Skeletal muscle satellite cell (primary cell): ENCODE data around the gene CAPZA3. TPM values are rescaled to one million over a fixed set of nuclear protein-coding genes. Genes with fewer than 3 reads are reported as not detected.
"Not testable (repeated sequence)": the region's sequence is repeated elsewhere in the genome, so short reads cannot be mapped to it uniquely, and the experiment has no call there.

ENCODE experiments used
- H3K27me3 ChIP-seq: 2 replicates; pipeline ENCODE4 v1.7.0; 2013; ENCODE audit warnings: low read length; ENCODE audit not compliant: control insufficient read depth, insufficient read depth
- H3K36me3 ChIP-seq: 2 replicates; pipeline ENCODE4 v1.7.0; 2013; ENCODE audit warnings: mild to moderate bottlenecking, control low read depth, low read length; ENCODE audit not compliant: insufficient read depth
- H3K4me1 ChIP-seq: 2 replicates; pipeline ENCODE4 v1.7.0; 2013; ENCODE audit warnings: low read length; ENCODE audit not compliant: control insufficient read depth, insufficient read depth
- H3K4me2 ChIP-seq: 2 replicates; pipeline ENCODE4 v1.7.0; 2013; ENCODE audit warnings: mild to moderate bottlenecking, low read length
- H3K4me3 ChIP-seq: 2 replicates; pipeline ENCODE4 v1.7.0; 2013; ENCODE audit warnings: low read length
- H3K9ac ChIP-seq: 2 replicates; pipeline ENCODE4 v1.7.0; 2013; ENCODE audit warnings: mild to moderate bottlenecking, low read depth, low read length, moderate library complexity
- H3K9me3 ChIP-seq: replicated peaks from 2 replicates; pipeline ENCODE4 v1.7.0; 2013; ENCODE audit warnings: mild to moderate bottlenecking, control low read depth, low read length
- total RNA-seq: library from RNA; depleted of rRNA; stranded (reverse); fragments of >200 nt; gene quantifications from 2 replicates; pipeline ENCODE4 v1.2.3, GENCODE V29; 2012; rRNA removed

Gene CAPZA3, protein sequence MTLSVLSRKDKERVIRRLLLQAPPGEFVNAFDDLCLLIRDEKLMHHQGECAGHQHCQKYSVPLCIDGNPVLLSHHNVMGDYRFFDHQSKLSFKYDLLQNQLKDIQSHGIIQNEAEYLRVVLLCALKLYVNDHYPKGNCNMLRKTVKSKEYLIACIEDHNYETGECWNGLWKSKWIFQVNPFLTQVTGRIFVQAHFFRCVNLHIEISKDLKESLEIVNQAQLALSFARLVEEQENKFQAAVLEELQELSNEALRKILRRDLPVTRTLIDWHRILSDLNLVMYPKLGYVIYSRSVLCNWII
- total RNA-seq: not detected in 2 replicates

- no peaks in the 10 kb centered on the region for H3K27me3 ChIP-seq
- H3K9me3 ChIP-seq: no peaks in the 10 kb centered on the region
- H3K36me3 ChIP-seq: no peaks in the 10 kb centered on the region
- H3K4me2 ChIP-seq: no peak within 1 kb of the TSS
- H3K4me3 ChIP-seq: no peak within 1 kb of the TSS
- H3K9ac ChIP-seq: no peak within 1 kb of the TSS
- no peaks in the 10 kb centered on the region for H3K4me1 ChIP-seq
Measured at GRCh38 chr12:18737819-18738218, at the start of gene CAPZA3, which contains the start of gene PLCZ1. Gene CAPZA3 (plus strand): TSS chr12:18738119. CDS start chr12:18738269, 150 bp downstream. Gene PLCZ1 (minus strand): TSS chr12:18738012. CDS start chr12:18737371, 641 bp downstream.

- peaks cover 10% of the 10 kb centered on the region for H3K4me1 ChIP-seq
- no peak overlapping the region for H3K9ac ChIP-seq
- H3K27me3 ChIP-seq: no peaks in the 10 kb centered on the region
- H3K9me3 ChIP-seq: no peaks in the 10 kb centered on the region
- H3K36me3 ChIP-seq: no peaks in the 10 kb centered on the region
- H3K4me3 ChIP-seq: no peak overlapping the region
- H3K4me2 ChIP-seq: no peak overlapping the region
Measured at GRCh38 chr12:18689771-18690170, 48.1 kb upstream of the CAPZA3 start.

- Histone ChIP-seq H3K4me1 (peaks cover 10% of the 10 kb centered on the region), H3K9ac (no peak overlapping the region)
Measured at GRCh38 chr12:18690653-18691052, 47.3 kb upstream of the CAPZA3 start.

GRCh38 chr12:18693986-18694385, 43.9 kb upstream of the CAPZA3 start:
- H3K9me3 ChIP-seq, H3K27me3 ChIP-seq, H3K9ac ChIP-seq, H3K4me3 ChIP-seq, H3K4me2 ChIP-seq, H3K36me3 ChIP-seq: not testable (repeated sequence)
- H3K4me1 ChIP-seq: peaks cover 23% of the 10 kb centered on the region

More at GRCh38 chr12:18690653-18691052, 47.3 kb upstream of the CAPZA3 start:
- H3K36me3 ChIP-seq: no peaks in the 10 kb centered on the region
- peak overlapping the region; percentile 11 for H3K4me2 ChIP-seq
- no peaks in the 10 kb centered on the region for H3K9me3 ChIP-seq
- no peak overlapping the region for H3K4me3 ChIP-seq
- no peaks in the 10 kb centered on the region for H3K27me3 ChIP-seq

DNA sequence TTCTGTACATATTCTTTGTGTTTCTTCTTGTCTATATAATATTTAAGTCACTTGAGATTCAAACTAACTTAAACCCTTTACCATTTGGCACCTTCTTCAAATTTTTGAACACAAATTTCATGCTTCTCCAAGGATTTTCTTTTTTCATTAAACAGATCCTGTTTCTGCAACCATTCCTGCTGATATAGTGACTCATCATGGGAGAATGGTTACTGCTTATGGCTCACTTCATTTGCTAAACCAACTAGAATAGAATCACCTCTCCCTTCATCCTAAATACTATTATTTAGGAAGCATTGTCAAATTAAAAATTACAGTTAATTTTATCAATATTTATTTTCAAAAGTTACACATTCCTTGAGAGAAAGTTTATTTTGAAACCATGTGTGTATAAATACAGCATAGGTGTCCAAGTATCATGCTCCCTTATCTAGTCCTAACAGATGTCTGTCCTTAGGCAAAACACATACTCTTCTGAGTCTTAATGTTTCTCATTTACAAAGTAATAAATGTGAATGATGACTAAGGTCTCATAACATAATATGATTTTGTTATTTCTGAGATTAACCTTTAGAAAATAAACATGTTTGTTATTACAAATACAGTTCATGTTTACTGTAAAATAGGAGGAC, 40.8 kb upstream of the CAPZA3 start:
- Histone ChIP-seq H3K9me3 (no peaks in the 10 kb centered on the region), H3K36me3 (no peaks in the 10 kb centered on the region), H3K4me3 (no peak overlapping the region), H3K4me1 (peaks cover 12% of the 10 kb centered on the region), H3K27me3 (no peaks in the 10 kb centered on the region), H3K9ac (no peak overlapping the region), H3K4me2 (no peak overlapping the region)

DNA sequence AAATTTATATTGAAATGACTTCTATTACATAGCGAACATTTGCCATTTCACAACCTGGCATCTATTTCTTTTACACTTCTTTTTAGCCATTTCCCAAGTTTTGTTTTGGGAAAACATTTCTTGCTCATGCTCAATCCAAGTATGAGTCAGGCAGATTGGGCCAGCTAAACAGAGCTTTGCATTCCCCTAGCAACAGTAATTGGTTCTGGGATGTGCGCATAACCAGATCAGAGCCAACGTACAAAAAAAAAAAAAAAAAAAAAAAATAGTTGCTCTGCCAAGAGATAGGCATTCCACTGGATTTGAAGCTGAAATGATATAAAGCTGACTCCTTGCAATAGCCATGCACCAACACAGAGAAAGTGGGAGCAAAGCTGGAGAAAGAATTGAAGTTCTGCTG, 37.6 kb upstream of the CAPZA3 start:
- Histone ChIP-seq H3K27me3 (no peaks in the 10 kb centered on the region), H3K4me3 (no peak overlapping the region), H3K4me2 (no peak overlapping the region), H3K9ac (no peak overlapping the region), H3K9me3 (no peaks in the 10 kb centered on the region), H3K4me1 (peaks cover 12% of the 10 kb centered on the region), H3K36me3 (no peaks in the 10 kb centered on the region)

- no peaks in the 10 kb centered on the region for H3K27me3 ChIP-seq
- H3K4me1 ChIP-seq: no peaks in the 10 kb centered on the region
- H3K9ac ChIP-seq: no peak overlapping the region
- H3K36me3 ChIP-seq: no peaks in the 10 kb centered on the region
- H3K4me2 ChIP-seq: no peak overlapping the region
- H3K4me3 ChIP-seq: no peak overlapping the region
- H3K9me3 ChIP-seq: no peaks in the 10 kb centered on the region
Measured at GRCh38 chr12:18703321-18703720, 34.6 kb upstream of the CAPZA3 start.

- Histone ChIP-seq H3K9ac (no peak overlapping the region), H3K4me1 (no peaks in the 10 kb centered on the region), H3K9me3 (no peaks in the 10 kb centered on the region), H3K4me2 (no peak overlapping the region), H3K36me3 (no peaks in the 10 kb centered on the region), H3K4me3 (no peak overlapping the region), H3K27me3 (no peaks in the 10 kb centered on the region)
Measured at GRCh38 chr12:18703911-18704310, 34.0 kb upstream of the CAPZA3 start.

GRCh38 chr12:18706798-18707197, 31.1 kb upstream of the CAPZA3 start:
- H3K4me2 ChIP-seq: no peak overlapping the region
- no peaks in the 10 kb centered on the region for H3K9me3 ChIP-seq
- H3K9ac ChIP-seq: no peak overlapping the region
- no peaks in the 10 kb centered on the region for H3K27me3 ChIP-seq
- no peaks in the 10 kb centered on the region for H3K4me1 ChIP-seq
- H3K36me3 ChIP-seq: no peaks in the 10 kb centered on the region
- H3K4me3 ChIP-seq: no peak overlapping the region

DNA sequence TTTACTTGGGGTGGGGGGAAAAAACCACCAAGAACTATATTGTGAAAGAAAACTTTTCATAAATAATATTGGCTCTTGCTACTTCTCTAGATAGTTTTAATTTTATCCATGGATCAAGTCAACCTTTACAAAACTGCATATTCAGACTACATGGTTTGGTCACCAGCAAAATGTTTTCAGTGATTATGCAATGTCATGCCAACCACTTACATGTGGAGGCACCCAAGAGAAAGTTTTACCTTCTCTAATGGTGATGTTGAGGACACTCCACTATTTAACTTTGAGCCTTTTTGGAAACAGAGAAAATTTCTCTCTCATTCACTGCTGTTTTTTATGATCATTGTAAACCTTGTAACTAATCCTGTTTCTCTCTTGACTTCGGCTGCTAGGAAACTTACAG, 21.7 kb upstream of the CAPZA3 start:
- Histone ChIP-seq H3K4me1 (peaks cover 2% of the 10 kb centered on the region), H3K27me3 (no peaks in the 10 kb centered on the region)

GRCh38 chr12:18718462-18718861, 19.5 kb upstream of the CAPZA3 start:
- Histone ChIP-seq H3K4me1 (peaks cover 4% of the 10 kb centered on the region), H3K9ac (no peak overlapping the region), H3K36me3 (no peaks in the 10 kb centered on the region), H3K4me2 (no peak overlapping the region), H3K4me3 (no peak overlapping the region), H3K9me3 (no peaks in the 10 kb centered on the region), H3K27me3 (no peaks in the 10 kb centered on the region)

More for the DNA sequence above, 21.7 kb upstream of the CAPZA3 start:
- Histone ChIP-seq H3K4me3 (no peak overlapping the region), H3K36me3 (no peaks in the 10 kb centered on the region), H3K9ac (no peak overlapping the region), H3K9me3 (no peaks in the 10 kb centered on the region), H3K4me2 (no peak overlapping the region)
